Adrenal gland (tissue), 5 donors: Measurements from ENCODE around the gene PLCB1.

Experiments used
- CTCF ChIP-seq, 6 experiments: fragments of 450-650 bp in 4 of 6; fragments of 200-600 bp in 2 of 6; sonication (generic) in 1 of 6; IDR thresholded peaks; 1 replicate in 5 of 6; 2 replicates in 1 of 6; pipeline versions ENCODE4 v1.5.1 to v1.8.0; 2016 to 2021; ENCODE audit warnings: antibody characterized with exemption in 6 of 6, mild to moderate bottlenecking in 2 of 6, moderate library complexity in 1 of 6
- POLR2A ChIP-seq, 2 donors: fragments of 450-650 bp; IDR thresholded peaks; one replicate each; pipeline ENCODE4 v1.6.1; 2017; ENCODE audit warnings: antibody characterized with exemption in 2 of 2, mild to moderate bottlenecking in 2 of 2, moderate library complexity in 1 of 2
- donor health status: DM: no; HTN: no; CAD: no.

- TF ChIP-seq CTCF (IDR thresholded peaks at IDR 0.05): no peak
- TF ChIP-seq POLR2A (IDR thresholded peaks at IDR 0.05): no peak
These were observed 88.7 kb downstream of the PLCB1 start for GRCh38 chr20:8220716-8221115.
